IMR-90 (cell line): ENCODE measurements around the gene PHAX.

Experiments used
- BHLHE40 ChIP-seq: fragments of 150-350 bp; IDR thresholded peaks from 2 replicates; pipeline ENCODE4 v1.6.1; 2016; ENCODE audit warnings: mild to moderate bottlenecking, low read depth, low read length
- CEBPB ChIP-seq: IDR thresholded peaks from 2 replicates; pipeline ENCODE4 v1.6.1; 2012; ENCODE audit warnings: low read depth, low read length, improper control_type of control experiment
- FOS ChIP-seq: fragments of 150-350 bp; IDR thresholded peaks from 2 replicates; pipeline ENCODE4 v1.6.1; 2016; ENCODE audit warnings: low read depth, low read length
- MAZ ChIP-seq: IDR thresholded peaks from 2 replicates; pipeline ENCODE4 v1.6.1; 2012; ENCODE audit warnings: low read depth, mild to moderate bottlenecking, low read length, improper control_type of control experiment, moderate library complexity, borderline replicate concordance
- POLR2A ChIP-seq: IDR thresholded peaks from 2 replicates; pipeline ENCODE4 v1.6.1; 2012; ENCODE audit warnings: mild to moderate bottlenecking, low read depth, low read length
- RFX5 ChIP-seq: IDR thresholded peaks from 2 replicates; pipeline ENCODE4 v1.8.0; 2012; ENCODE audit warnings: low read depth, mild to moderate bottlenecking, low read length, moderate library complexity
- TF ChIP-seq, protein P1 (sequence below): conservative IDR thresholded peaks from 2 replicates; pipeline ENCODE4 v1.5.1; 2012; ENCODE audit warnings: mild to moderate bottlenecking, low read depth, low read length, improper control_type of control experiment
- TF ChIP-seq, protein P2 (sequence below): fragments of 150-350 bp; IDR thresholded peaks from 2 replicates; pipeline ENCODE4 v1.6.1; 2016; ENCODE audit warnings: low read depth, mild to moderate bottlenecking, low read length, moderate library complexity, borderline replicate concordance

DNA sequence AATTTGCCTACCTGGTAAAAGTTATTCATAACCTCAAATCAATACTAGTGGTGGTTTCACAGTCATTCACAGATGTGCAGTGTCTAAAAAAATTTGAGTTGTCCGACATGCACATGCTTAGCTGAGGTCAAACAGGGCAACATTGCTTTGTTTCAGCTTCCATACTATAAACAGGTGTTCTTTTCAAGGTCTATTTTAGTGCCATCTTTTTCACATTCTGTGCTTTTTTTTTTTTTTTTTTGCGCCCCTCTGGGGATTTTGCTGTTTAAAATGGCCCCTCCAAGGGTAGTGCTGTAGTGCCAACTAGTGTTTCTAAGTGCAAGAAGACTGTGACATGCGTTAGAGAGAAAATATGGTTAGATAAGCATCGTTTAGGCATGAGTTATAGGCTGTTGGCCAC, 14.5 kb downstream of the PHAX start:
- TF ChIP-seq, protein P1, sequence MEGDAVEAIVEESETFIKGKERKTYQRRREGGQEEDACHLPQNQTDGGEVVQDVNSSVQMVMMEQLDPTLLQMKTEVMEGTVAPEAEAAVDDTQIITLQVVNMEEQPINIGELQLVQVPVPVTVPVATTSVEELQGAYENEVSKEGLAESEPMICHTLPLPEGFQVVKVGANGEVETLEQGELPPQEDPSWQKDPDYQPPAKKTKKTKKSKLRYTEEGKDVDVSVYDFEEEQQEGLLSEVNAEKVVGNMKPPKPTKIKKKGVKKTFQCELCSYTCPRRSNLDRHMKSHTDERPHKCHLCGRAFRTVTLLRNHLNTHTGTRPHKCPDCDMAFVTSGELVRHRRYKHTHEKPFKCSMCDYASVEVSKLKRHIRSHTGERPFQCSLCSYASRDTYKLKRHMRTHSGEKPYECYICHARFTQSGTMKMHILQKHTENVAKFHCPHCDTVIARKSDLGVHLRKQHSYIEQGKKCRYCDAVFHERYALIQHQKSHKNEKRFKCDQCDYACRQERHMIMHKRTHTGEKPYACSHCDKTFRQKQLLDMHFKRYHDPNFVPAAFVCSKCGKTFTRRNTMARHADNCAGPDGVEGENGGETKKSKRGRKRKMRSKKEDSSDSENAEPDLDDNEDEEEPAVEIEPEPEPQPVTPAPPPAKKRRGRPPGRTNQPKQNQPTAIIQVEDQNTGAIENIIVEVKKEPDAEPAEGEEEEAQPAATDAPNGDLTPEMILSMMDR = no peak
- TF ChIP-seq BHLHE40 (no peak), POLR2A (no peak), FOS (no peak), RFX5 (no peak), MAZ (no peak), CEBPB (no peak)
- TF ChIP-seq, protein P2, sequence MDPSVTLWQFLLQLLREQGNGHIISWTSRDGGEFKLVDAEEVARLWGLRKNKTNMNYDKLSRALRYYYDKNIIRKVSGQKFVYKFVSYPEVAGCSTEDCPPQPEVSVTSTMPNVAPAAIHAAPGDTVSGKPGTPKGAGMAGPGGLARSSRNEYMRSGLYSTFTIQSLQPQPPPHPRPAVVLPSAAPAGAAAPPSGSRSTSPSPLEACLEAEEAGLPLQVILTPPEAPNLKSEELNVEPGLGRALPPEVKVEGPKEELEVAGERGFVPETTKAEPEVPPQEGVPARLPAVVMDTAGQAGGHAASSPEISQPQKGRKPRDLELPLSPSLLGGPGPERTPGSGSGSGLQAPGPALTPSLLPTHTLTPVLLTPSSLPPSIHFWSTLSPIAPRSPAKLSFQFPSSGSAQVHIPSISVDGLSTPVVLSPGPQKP = no peak
